GM23338 (cell line): ENCODE data around the gene PRR33.

ENCODE experiments used
- CTCF ChIP-seq, 2 experiments: fragments of 200-600 bp in 1 of 2; sonication (generic) in 1 of 2; conservative IDR thresholded peaks; 2 replicates each; pipeline versions ENCODE4 v1.5.1 to v1.6.1; 2016 to 2017; ENCODE audit warnings: antibody characterized with exemption in 2 of 2, low read depth in 2 of 2, mild to moderate bottlenecking in 2 of 2, moderate library complexity in 1 of 2
- ETS1 ChIP-seq: IDR thresholded peaks from 2 replicates; pipeline ENCODE4 v1.6.1; 2016; ENCODE audit warnings: antibody characterized with exemption
- EZH2 ChIP-seq: fragments of 200-600 bp; sonication (generic); IDR thresholded peaks from one replicate; pipeline ENCODE4 v1.8.0; 2017; ENCODE audit warnings: antibody characterized with exemption, mild to moderate bottlenecking, low read depth; ENCODE audit not compliant: unreplicated experiment
- POLR2AphosphoS5 ChIP-seq: IDR thresholded peaks from 2 replicates; pipeline ENCODE4 v1.6.1; 2016; ENCODE audit warnings: antibody characterized with exemption, low read depth
- REST ChIP-seq: IDR thresholded peaks from one replicate; pipeline ENCODE4 v1.6.1; 2018; ENCODE audit warnings: antibody characterized with exemption; ENCODE audit not compliant: unreplicated experiment

- TF ChIP-seq ETS1 (no peak), CTCF (conservative IDR thresholded peaks at IDR 0.05; ENCODE audit: low read depth in 2 of 2) (no peak), REST (no peak), POLR2AphosphoS5 (no peak), EZH2 (no peak)
These were observed 51.5 kb downstream of the PRR33 start for GRCh38 chr11:1839924-1840779.
